SK-N-SH (cell line): ENCODE measurements around the gene PAQR7.

Experiments
- CHD2 ChIP-seq: fragments of 150-350 bp; IDR thresholded peaks from 2 replicates; pipeline ENCODE4 v1.6.1; 2018; ENCODE audit warnings: low read length; ENCODE audit not compliant: partially characterized antibody
- EP300 ChIP-seq, 2 experiments: IDR thresholded peaks; 2 replicates each; pipeline versions ENCODE4 v1.4.0 to v1.6.1; 2012; ENCODE audit warnings: borderline replicate concordance in 1 of 2, low read depth in 1 of 2, low read length in 1 of 2
- POLR2AphosphoS5 ChIP-seq: IDR thresholded peaks from 2 replicates; pipeline ENCODE4 v1.6.1; 2012; ENCODE audit warnings: low read depth, low read length
- RAD21 ChIP-seq: IDR thresholded peaks from 2 replicates; pipeline ENCODE4 v1.6.1; 2012; ENCODE audit warnings: mild to moderate bottlenecking, low read length
- RCOR1 ChIP-seq: fragments of 150-350 bp; IDR thresholded peaks from 2 replicates; pipeline ENCODE4 v1.6.1; 2017; ENCODE audit warnings: antibody characterized with exemption, low read length
- RFX5 ChIP-seq: IDR thresholded peaks from 2 replicates; pipeline ENCODE4 v1.6.1; 2012; ENCODE audit warnings: mild to moderate bottlenecking, improper control_type of control experiment, low read length
- SMC3 ChIP-seq: IDR thresholded peaks from 2 replicates; pipeline ENCODE4 v1.6.1; 2012; ENCODE audit warnings: low read depth, low read length, improper control_type of control experiment
- TF ChIP-seq, protein P1 (sequence below): fragments of 200-600 bp; sonication (generic); IDR thresholded peaks from 2 replicates; pipeline ENCODE4 v1.6.1; 2017; ENCODE audit warnings: antibody characterized with exemption, mild to moderate bottlenecking, moderate library complexity
- TF ChIP-seq, protein P2 (sequence below): IDR thresholded peaks from 2 replicates; pipeline ENCODE4 v1.6.1; 2012; ENCODE audit warnings: mild to moderate bottlenecking, low read depth, low read length, moderate library complexity

DNA sequence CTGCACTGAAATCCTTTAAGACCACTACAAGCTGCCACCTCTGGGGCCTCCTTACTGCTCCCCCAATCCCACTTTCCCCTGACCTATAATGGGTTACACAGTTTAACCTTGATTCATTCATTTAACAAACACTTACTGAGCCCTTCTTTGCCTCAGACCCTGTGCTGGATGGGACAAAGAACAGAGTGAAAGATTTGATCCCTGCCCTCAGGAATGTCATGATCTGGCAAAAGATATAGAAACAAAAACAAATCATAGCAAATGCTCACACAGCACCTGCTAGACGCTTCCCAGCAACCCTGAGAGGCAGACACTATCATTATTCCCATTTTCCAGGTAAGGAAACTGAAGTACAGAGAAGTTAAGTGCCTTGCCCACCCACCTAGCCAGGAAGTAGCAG lies 9.2 kb downstream of the PAQR7 start:
- TF ChIP-seq, protein P1, sequence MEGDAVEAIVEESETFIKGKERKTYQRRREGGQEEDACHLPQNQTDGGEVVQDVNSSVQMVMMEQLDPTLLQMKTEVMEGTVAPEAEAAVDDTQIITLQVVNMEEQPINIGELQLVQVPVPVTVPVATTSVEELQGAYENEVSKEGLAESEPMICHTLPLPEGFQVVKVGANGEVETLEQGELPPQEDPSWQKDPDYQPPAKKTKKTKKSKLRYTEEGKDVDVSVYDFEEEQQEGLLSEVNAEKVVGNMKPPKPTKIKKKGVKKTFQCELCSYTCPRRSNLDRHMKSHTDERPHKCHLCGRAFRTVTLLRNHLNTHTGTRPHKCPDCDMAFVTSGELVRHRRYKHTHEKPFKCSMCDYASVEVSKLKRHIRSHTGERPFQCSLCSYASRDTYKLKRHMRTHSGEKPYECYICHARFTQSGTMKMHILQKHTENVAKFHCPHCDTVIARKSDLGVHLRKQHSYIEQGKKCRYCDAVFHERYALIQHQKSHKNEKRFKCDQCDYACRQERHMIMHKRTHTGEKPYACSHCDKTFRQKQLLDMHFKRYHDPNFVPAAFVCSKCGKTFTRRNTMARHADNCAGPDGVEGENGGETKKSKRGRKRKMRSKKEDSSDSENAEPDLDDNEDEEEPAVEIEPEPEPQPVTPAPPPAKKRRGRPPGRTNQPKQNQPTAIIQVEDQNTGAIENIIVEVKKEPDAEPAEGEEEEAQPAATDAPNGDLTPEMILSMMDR, result no peak
- TF ChIP-seq RAD21 (no peak), RCOR1 (no peak), RFX5 (no peak), SMC3 (no peak), CHD2 (no peak), EP300 (IDR thresholded peaks at IDR 0.05; ENCODE audit: borderline replicate concordance in 1 of 2, low read depth in 1 of 2, low read length in 1 of 2) (no peak), POLR2AphosphoS5 (no peak)
- TF ChIP-seq, protein P2, sequence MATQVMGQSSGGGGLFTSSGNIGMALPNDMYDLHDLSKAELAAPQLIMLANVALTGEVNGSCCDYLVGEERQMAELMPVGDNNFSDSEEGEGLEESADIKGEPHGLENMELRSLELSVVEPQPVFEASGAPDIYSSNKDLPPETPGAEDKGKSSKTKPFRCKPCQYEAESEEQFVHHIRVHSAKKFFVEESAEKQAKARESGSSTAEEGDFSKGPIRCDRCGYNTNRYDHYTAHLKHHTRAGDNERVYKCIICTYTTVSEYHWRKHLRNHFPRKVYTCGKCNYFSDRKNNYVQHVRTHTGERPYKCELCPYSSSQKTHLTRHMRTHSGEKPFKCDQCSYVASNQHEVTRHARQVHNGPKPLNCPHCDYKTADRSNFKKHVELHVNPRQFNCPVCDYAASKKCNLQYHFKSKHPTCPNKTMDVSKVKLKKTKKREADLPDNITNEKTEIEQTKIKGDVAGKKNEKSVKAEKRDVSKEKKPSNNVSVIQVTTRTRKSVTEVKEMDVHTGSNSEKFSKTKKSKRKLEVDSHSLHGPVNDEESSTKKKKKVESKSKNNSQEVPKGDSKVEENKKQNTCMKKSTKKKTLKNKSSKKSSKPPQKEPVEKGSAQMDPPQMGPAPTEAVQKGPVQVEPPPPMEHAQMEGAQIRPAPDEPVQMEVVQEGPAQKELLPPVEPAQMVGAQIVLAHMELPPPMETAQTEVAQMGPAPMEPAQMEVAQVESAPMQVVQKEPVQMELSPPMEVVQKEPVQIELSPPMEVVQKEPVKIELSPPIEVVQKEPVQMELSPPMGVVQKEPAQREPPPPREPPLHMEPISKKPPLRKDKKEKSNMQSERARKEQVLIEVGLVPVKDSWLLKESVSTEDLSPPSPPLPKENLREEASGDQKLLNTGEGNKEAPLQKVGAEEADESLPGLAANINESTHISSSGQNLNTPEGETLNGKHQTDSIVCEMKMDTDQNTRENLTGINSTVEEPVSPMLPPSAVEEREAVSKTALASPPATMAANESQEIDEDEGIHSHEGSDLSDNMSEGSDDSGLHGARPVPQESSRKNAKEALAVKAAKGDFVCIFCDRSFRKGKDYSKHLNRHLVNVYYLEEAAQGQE, result no peak
